ENCODE results near the gene RNASE4.

The RNASE4 gene

DNA sequence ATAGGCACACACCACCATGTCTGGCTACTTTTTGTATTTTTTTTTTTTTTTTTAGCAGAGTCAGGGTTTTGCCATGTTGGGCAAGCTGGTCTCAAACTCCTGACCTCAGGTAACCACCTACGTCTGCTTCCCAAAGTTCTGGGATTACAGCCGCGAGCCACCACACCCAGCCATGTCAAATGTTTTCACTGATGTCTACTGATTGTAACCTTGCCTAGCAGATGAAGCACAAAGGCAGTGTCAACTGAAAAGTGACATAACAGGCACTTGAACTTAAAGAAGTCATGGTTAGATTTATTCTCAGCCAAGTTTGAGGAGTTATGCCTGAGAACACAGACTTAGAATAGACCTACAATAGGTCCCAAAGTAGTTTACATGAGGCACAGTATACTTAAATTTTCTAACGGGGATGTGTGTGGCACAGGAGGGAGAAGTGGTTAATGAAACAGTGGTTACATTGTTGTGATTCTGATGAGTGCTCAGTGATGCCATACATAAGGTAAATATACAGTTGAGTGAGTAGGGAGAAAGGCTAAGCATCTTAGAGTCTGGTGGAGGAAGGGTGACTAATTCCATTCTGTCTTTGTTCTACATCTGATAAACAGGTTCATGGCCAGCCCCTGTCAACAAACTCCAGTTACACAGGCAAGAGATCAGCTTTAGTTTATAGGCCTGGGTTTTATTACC, 12.6 kb upstream of the RNASE4 start:
- no peak overlapping the region for H3K4me3 ChIP-seq (ENCODE audit: low read depth, low read length)
- in situ Hi-C loops (cut with HindIII; ENCODE audit: low sequenced_read_pairs), result no loop called here
- no peak for TF ChIP-seq CTCF (IDR thresholded peaks at IDR 0.05; ENCODE audit: low read depth, low read length, missing control alignments)
- no peak for DNase-seq (ENCODE audit: low read depth)

- H3K4me3 ChIP-seq (ENCODE audit: low read depth, low read length), result no peak overlapping the region
- DNase-seq (ENCODE audit: low read depth), result no peak
- no peak for TF ChIP-seq CTCF (IDR thresholded peaks at IDR 0.05; ENCODE audit: low read depth, low read length, missing control alignments)
- in situ Hi-C loops (cut with HindIII; ENCODE audit: low sequenced_read_pairs), result no loop called here
Measured at GRCh38 chr14:20675669-20676068, 8.7 kb upstream of the RNASE4 start.

DNA sequence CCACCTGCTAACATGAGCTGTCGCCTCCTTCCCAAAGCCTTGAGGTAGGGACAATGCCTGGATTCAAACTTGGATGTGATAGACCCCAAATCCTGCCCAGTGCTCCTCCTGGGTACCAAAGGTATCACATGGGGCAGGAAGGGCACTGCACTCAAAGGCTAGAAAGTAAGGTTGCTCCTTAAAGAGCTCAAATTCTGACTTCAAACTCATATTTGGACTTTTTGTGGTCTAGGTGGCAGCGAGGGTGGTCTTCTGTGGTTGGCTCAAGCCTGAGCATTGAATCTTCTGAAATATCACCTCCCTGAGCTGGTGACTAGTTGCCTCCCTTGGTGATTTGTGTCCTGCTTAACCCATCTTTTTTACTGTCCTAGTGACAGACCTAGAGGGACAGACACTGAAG, 8.3 kb upstream of the RNASE4 start:
- H3K4me3 ChIP-seq (ENCODE audit: low read depth, low read length), result no peak overlapping the region
- no peak for TF ChIP-seq CTCF (IDR thresholded peaks at IDR 0.05; ENCODE audit: low read depth, low read length, missing control alignments)
- in situ Hi-C loops (cut with HindIII; ENCODE audit: low sequenced_read_pairs), result no loop called here
- DNase-seq (ENCODE audit: low read depth), result no peak

DNA sequence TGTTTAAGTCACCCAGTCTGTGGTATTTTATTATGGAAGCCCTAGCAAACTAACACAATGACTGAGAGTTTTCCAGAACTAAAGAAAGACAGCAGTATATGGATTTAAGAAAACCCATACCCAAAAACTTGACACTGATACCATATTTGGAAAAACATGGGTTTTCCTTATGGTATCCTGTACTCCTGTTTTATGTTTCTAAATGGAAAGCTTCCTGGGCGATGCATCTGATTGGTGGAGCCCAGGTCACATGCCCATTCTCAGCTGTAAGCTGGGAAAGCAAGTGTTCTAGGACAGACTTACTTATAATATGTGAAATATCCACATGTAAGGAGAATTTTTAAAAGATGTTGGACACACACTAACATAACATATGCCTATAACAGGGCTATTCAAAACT, 4.5 kb upstream of the RNASE4 start:
- in situ Hi-C loops (cut with HindIII; ENCODE audit: low sequenced_read_pairs), result no loop called here
- no peak for TF ChIP-seq CTCF (IDR thresholded peaks at IDR 0.05; ENCODE audit: low read depth, low read length, missing control alignments)
- DNase-seq (ENCODE audit: low read depth), result no peak
- no peak overlapping the region for H3K4me3 ChIP-seq (ENCODE audit: low read depth, low read length)

- in situ Hi-C loops (cut with HindIII; ENCODE audit: low sequenced_read_pairs), result no loop called here
- H3K4me3 ChIP-seq (ENCODE audit: low read depth, low read length), result peak overlapping the region; percentile 81
- DNase-seq (ENCODE audit: low read depth), result no peak
- no peak for TF ChIP-seq CTCF (IDR thresholded peaks at IDR 0.05; ENCODE audit: low read depth, low read length, missing control alignments)
Measured at GRCh38 chr14:20680363-20680762, 4.0 kb upstream of the RNASE4 start.

DNA sequence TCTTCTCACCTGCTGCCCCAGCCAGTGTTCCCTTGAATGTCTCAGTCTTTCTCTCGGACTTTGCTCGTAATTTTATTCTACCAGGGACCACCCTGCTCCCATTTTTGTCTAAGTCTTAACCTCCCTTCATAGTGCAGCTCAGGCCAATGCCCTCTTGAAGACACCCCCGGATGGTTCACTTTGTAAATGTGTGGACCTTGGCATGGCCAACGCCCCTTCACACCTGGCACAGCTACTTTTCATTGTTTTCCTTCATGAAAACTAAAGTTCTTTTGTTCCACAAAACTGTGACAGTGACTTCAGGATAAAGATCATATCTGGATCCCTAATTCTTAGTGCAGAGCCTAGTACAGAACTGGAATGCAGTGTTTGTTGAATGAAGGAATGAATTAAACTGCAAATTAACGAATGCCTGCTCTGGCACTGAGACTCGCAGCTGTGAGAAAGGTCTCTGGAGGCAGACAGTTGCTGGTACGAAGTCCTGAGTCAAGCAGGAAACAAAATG, 3.5 kb upstream of the RNASE4 start:
- H3K4me3 ChIP-seq (ENCODE audit: low read depth, low read length), result peak overlapping the region; percentile 81
- no peak for TF ChIP-seq CTCF (IDR thresholded peaks at IDR 0.05; ENCODE audit: low read depth, low read length, missing control alignments)
- DNase-seq (ENCODE audit: low read depth), result no peak
- in situ Hi-C loops (cut with HindIII; ENCODE audit: low sequenced_read_pairs), result no loop called here

Data from astrocyte of the cerebellum (primary cell).